ENCODE results near the gene SRP72. TPM values are rescaled to one million over a fixed set of nuclear protein-coding genes. Genes with fewer than 3 reads are reported as not detected.
A peak's percentile ranks its signal among the peaks of the same experiment; 100 is the strongest.

SRP72 gene
- total RNA-seq, 1 donor = 72.0 TPM

- no peak for TF ChIP-seq CTCF (IDR thresholded peaks at IDR 0.05; ENCODE audit: extremely low read depth, low read depth, low read length)
- no peaks in the 10 kb centered on the region for H4K20me1 ChIP-seq (ENCODE audit: insufficient read depth, low read length)
- no peak for DNase-seq (ENCODE audit: insufficient read length, low spot score, missing footprints)
- no peak overlapping the region for H3K27ac ChIP-seq (ENCODE audit: low read depth, low read length)
- peak overlapping the region; percentile 84 for H3K4me2 ChIP-seq (ENCODE audit: insufficient read depth, low read length)
- peak overlapping the region; percentile 66 for H3K4me3 ChIP-seq (ENCODE audit: insufficient read depth, low read length)
- H3K9me3 ChIP-seq (ENCODE audit: low read depth, low read length) = no peaks in the 10 kb centered on the region
- peaks cover 35% of the 10 kb centered on the region for H3K27me3 ChIP-seq (ENCODE audit: insufficient read depth, low read length)
- no peaks in the 10 kb centered on the region for H3K36me3 ChIP-seq (ENCODE audit: insufficient read depth, low read length)
- peaks cover 6% of the 10 kb centered on the region for H3K4me1 ChIP-seq (ENCODE audit: insufficient read depth, low read length)
- peak overlapping the region; percentile 91 for H2AFZ ChIP-seq (ENCODE audit: low read length)
- H3K79me2 ChIP-seq (ENCODE audit: insufficient read depth, low read length) = no peaks in the 10 kb centered on the region
Observed at GRCh38 chr4:56531149-56531770, 63.8 kb downstream of the SRP72 start.

GRCh38 chr4:56531823-56532222 lies 64.4 kb downstream of the SRP72 start:
- no peak overlapping the region for H2AFZ ChIP-seq (ENCODE audit: low read length)
- no peak overlapping the region for H3K4me3 ChIP-seq (ENCODE audit: insufficient read depth, low read length)
- no peaks in the 10 kb centered on the region for H3K9me3 ChIP-seq (ENCODE audit: low read depth, low read length)
- no peaks in the 10 kb centered on the region for H4K20me1 ChIP-seq (ENCODE audit: insufficient read depth, low read length)
- peaks cover 35% of the 10 kb centered on the region for H3K27me3 ChIP-seq (ENCODE audit: insufficient read depth, low read length)
- TF ChIP-seq CTCF (IDR thresholded peaks at IDR 0.05; ENCODE audit: extremely low read depth, low read depth, low read length) = no peak
- H3K4me1 ChIP-seq (ENCODE audit: insufficient read depth, low read length) = peaks cover 6% of the 10 kb centered on the region
- no peak overlapping the region for H3K27ac ChIP-seq (ENCODE audit: low read depth, low read length)
- no peaks in the 10 kb centered on the region for H3K79me2 ChIP-seq (ENCODE audit: insufficient read depth, low read length)
- no peaks in the 10 kb centered on the region for H3K36me3 ChIP-seq (ENCODE audit: insufficient read depth, low read length)
- no peak for DNase-seq (ENCODE audit: insufficient read length, low spot score, missing footprints)
- no peak overlapping the region for H3K4me2 ChIP-seq (ENCODE audit: insufficient read depth, low read length)

DNA sequence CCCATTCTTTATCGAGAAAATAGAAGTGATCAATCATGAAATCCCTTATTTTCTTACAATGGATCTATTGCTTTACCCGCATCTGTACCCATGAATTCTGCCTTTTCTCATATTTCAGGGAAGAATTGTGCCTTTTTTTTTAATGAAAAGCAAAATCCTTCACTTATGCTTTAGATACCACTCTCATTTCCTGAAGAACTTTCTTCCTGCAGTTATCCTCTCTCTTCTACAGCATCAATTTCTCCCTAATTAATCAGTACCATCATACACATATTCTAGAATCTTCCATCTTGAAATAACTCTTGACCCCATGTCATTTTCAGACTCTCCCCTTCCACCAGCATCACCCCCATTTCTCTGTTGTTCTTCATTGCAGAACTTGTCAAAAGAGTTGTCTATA lies 64.8 kb downstream of the SRP72 start:
- Histone ChIP-seq H3K36me3 (ENCODE audit: insufficient read depth, low read length) (no peaks in the 10 kb centered on the region), H3K4me2 (ENCODE audit: insufficient read depth, low read length) (no peak overlapping the region), H2AFZ (ENCODE audit: low read length) (no peak overlapping the region), H3K27ac (ENCODE audit: low read depth, low read length) (no peak overlapping the region), H3K4me1 (ENCODE audit: insufficient read depth, low read length) (peaks cover 6% of the 10 kb centered on the region), H3K9me3 (ENCODE audit: low read depth, low read length) (no peaks in the 10 kb centered on the region), H4K20me1 (ENCODE audit: insufficient read depth, low read length) (no peaks in the 10 kb centered on the region), H3K79me2 (ENCODE audit: insufficient read depth, low read length) (no peaks in the 10 kb centered on the region), H3K27me3 (ENCODE audit: insufficient read depth, low read length) (peaks cover 35% of the 10 kb centered on the region), H3K4me3 (ENCODE audit: insufficient read depth, low read length) (no peak overlapping the region)
- TF ChIP-seq CTCF (IDR thresholded peaks at IDR 0.05; ENCODE audit: extremely low read depth, low read depth, low read length) = no peak
- DNase-seq (ENCODE audit: insufficient read length, low spot score, missing footprints) = no peak

- H2AFZ ChIP-seq (ENCODE audit: low read length) = no peak overlapping the region
- no peaks in the 10 kb centered on the region for H4K20me1 ChIP-seq (ENCODE audit: insufficient read depth, low read length)
- no peaks in the 10 kb centered on the region for H3K4me1 ChIP-seq (ENCODE audit: insufficient read depth, low read length)
- no peak overlapping the region for H3K27ac ChIP-seq (ENCODE audit: low read depth, low read length)
- no peak overlapping the region for H3K4me3 ChIP-seq (ENCODE audit: insufficient read depth, low read length)
- no peaks in the 10 kb centered on the region for H3K79me2 ChIP-seq (ENCODE audit: insufficient read depth, low read length)
- no peaks in the 10 kb centered on the region for H3K36me3 ChIP-seq (ENCODE audit: insufficient read depth, low read length)
- H3K4me2 ChIP-seq (ENCODE audit: insufficient read depth, low read length) = no peak overlapping the region
- no peak for TF ChIP-seq CTCF (IDR thresholded peaks at IDR 0.05; ENCODE audit: extremely low read depth, low read depth, low read length)
- no peaks in the 10 kb centered on the region for H3K9me3 ChIP-seq (ENCODE audit: low read depth, low read length)
- H3K27me3 ChIP-seq (ENCODE audit: insufficient read depth, low read length) = peaks cover 34% of the 10 kb centered on the region
- DNase-seq (ENCODE audit: insufficient read length, low spot score, missing footprints) = no peak
Observed at GRCh38 chr4:56535915-56536314, 68.5 kb downstream of the SRP72 start.
